ENCODE data around the gene ISM2. TPM values are rescaled to one million over a fixed set of nuclear protein-coding genes. Genes with fewer than 3 reads are reported as not detected.
"Not testable (repeated sequence)": the region's sequence is repeated elsewhere in the genome, so short reads cannot be mapped to it uniquely, and the experiment has no call there.

ISM2 gene
- 0.11 and 0.89 TPM in 2 replicates for total RNA-seq (2014; rRNA removed; shearing (Covaris generic); ENCODE audit: low replicate concordance)

GRCh38 chr14:77498120-77498979, at the start of gene ISM2:
TSS of gene ISM2 (minus strand) at chr14:77498816. CDS start at chr14:77498793, 23 bp downstream.
- no peaks in the 10 kb centered on the region for H3K27me3 ChIP-seq (ENCODE audit: low read length)
- 0 out of 2 replicates have a peak, but pooled peaks cover 3% of the 10 kb centered on the region for H4K20me1 ChIP-seq (ENCODE audit: insufficient read depth, low read depth, low read length)
- peak within 1 kb of the TSS; percentile 81 for H2AFZ ChIP-seq (ENCODE audit: low read length)
- peak within 1 kb of the TSS; percentile 61 for H3K4me3 ChIP-seq (ENCODE audit: low read length)
- no peak within 1 kb of the TSS for H3K27ac ChIP-seq (ENCODE audit: low read length)
- peak within 1 kb of the TSS; percentile 80 for H3K4me2 ChIP-seq (ENCODE audit: low read depth, low read length, poor library complexity, severe bottlenecking)
- H3K36me3 ChIP-seq (ENCODE audit: insufficient read depth, low read length), result no peaks in the 10 kb centered on the region
- no peaks in the 10 kb centered on the region for H3K9me3 ChIP-seq (ENCODE audit: low read length)
- no peaks in the 10 kb centered on the region for H3K79me2 ChIP-seq (ENCODE audit: low read length)
- peaks cover 22% of the 10 kb centered on the region for H3K4me1 ChIP-seq (ENCODE audit: low read length)
- peak; percentile 86 for DNase-seq
- peak within 1 kb of the TSS; percentile 58 for H3K9ac ChIP-seq (ENCODE audit: low read length)
- no peaks in the 10 kb centered on the region for H3K9me2 ChIP-seq (replicated peaks; ENCODE audit: insufficient read depth, low read length)

- Histone ChIP-seq H3K4me2 (ENCODE audit: low read depth, low read length, poor library complexity, severe bottlenecking) (no peak overlapping the region), H3K9me2 (replicated peaks; ENCODE audit: insufficient read depth, low read length) (no peaks in the 10 kb centered on the region), H3K9me3 (ENCODE audit: low read length) (no peaks in the 10 kb centered on the region), H3K27me3 (ENCODE audit: low read length) (no peaks in the 10 kb centered on the region), H2AFZ (ENCODE audit: low read length) (no peak overlapping the region), H3K79me2 (ENCODE audit: low read length) (peaks cover 41% of the 10 kb centered on the region), H3K27ac (ENCODE audit: low read length) (no peak overlapping the region), H4K20me1 (ENCODE audit: insufficient read depth, low read depth, low read length) (no peaks in the 10 kb centered on the region), H3K36me3 (ENCODE audit: insufficient read depth, low read length) (peaks cover 24% of the 10 kb centered on the region; the same call in 1 of the 2 replicates), H3K4me3 (ENCODE audit: low read length) (no peak overlapping the region), H3K4me1 (ENCODE audit: low read length) (peaks cover 27% of the 10 kb centered on the region), H3K9ac (ENCODE audit: low read length) (no peak overlapping the region)
- DNase-seq, result no peak
Measured at GRCh38 chr14:77547512-77548180, 49.0 kb upstream of the ISM2 start.

- H2AFZ ChIP-seq (ENCODE audit: low read length); H3K9me3 ChIP-seq (ENCODE audit: low read length); DNase-seq; H3K27me3 ChIP-seq (ENCODE audit: low read length); H3K27ac ChIP-seq (ENCODE audit: low read length); H3K9ac ChIP-seq (ENCODE audit: low read length); H3K4me2 ChIP-seq (ENCODE audit: low read depth, low read length, poor library complexity, severe bottlenecking); H3K4me3 ChIP-seq (ENCODE audit: low read length); H4K20me1 ChIP-seq (ENCODE audit: insufficient read depth, low read depth, low read length); H3K9me2 ChIP-seq (replicated peaks; ENCODE audit: insufficient read depth, low read length): not testable (repeated sequence)
- Histone ChIP-seq H3K79me2 (ENCODE audit: low read length) (peaks cover 50% of the 10 kb centered on the region), H3K4me1 (ENCODE audit: low read length) (peaks cover 36% of the 10 kb centered on the region), H3K36me3 (ENCODE audit: insufficient read depth, low read length) (peaks cover 26% of the 10 kb centered on the region; the same call in 1 of the 2 replicates)
Measured at GRCh38 chr14:77545171-77545570, 46.6 kb upstream of the ISM2 start.

- Histone ChIP-seq H3K9ac (ENCODE audit: low read length) (no peak overlapping the region), H3K79me2 (ENCODE audit: low read length) (peaks cover 44% of the 10 kb centered on the region)
Measured at GRCh38 chr14:77544571-77544970, 46.0 kb upstream of the ISM2 start.

GRCh38 chr14:77543637-77544334, 45.2 kb upstream of the ISM2 start:
- Histone ChIP-seq H3K4me1 (ENCODE audit: low read length) (peaks cover 33% of the 10 kb centered on the region), H3K27ac (ENCODE audit: low read length) (no peak overlapping the region), H2AFZ (ENCODE audit: low read length) (no peak overlapping the region), H3K27me3 (ENCODE audit: low read length) (no peaks in the 10 kb centered on the region), H3K9me3 (ENCODE audit: low read length) (no peaks in the 10 kb centered on the region), H3K9ac (ENCODE audit: low read length) (no peak overlapping the region), H3K4me3 (ENCODE audit: low read length) (no peak overlapping the region), H3K9me2 (replicated peaks; ENCODE audit: insufficient read depth, low read length) (no peaks in the 10 kb centered on the region), H3K79me2 (ENCODE audit: low read length) (peaks cover 37% of the 10 kb centered on the region), H3K4me2 (ENCODE audit: low read depth, low read length, poor library complexity, severe bottlenecking) (no peak overlapping the region), H4K20me1 (ENCODE audit: insufficient read depth, low read depth, low read length) (no peaks in the 10 kb centered on the region), H3K36me3 (ENCODE audit: insufficient read depth, low read length) (peaks cover 13% of the 10 kb centered on the region; the same call in 1 of the 2 replicates)
- DNase-seq, result no peak

More at GRCh38 chr14:77544571-77544970, 46.0 kb upstream of the ISM2 start:
- Histone ChIP-seq H4K20me1 (ENCODE audit: insufficient read depth, low read depth, low read length) (no peaks in the 10 kb centered on the region), H3K27ac (ENCODE audit: low read length) (no peak overlapping the region), H3K27me3 (ENCODE audit: low read length) (no peaks in the 10 kb centered on the region), H3K4me3 (ENCODE audit: low read length) (no peak overlapping the region), H3K9me2 (replicated peaks; ENCODE audit: insufficient read depth, low read length) (no peaks in the 10 kb centered on the region), H2AFZ (ENCODE audit: low read length) (no peak overlapping the region), H3K4me1 (ENCODE audit: low read length) (peaks cover 36% of the 10 kb centered on the region), H3K9me3 (ENCODE audit: low read length) (no peaks in the 10 kb centered on the region), H3K36me3 (ENCODE audit: insufficient read depth, low read length) (peaks cover 20% of the 10 kb centered on the region; the same call in 1 of the 2 replicates), H3K4me2 (ENCODE audit: low read depth, low read length, poor library complexity, severe bottlenecking) (no peak overlapping the region)
- no peak for DNase-seq

- no peaks in the 10 kb centered on the region for H3K9me3 ChIP-seq (ENCODE audit: low read length)
- no peak overlapping the region for H3K4me3 ChIP-seq (ENCODE audit: low read length)
- H3K79me2 ChIP-seq (ENCODE audit: low read length), result peaks cover 35% of the 10 kb centered on the region
- no peaks in the 10 kb centered on the region for H4K20me1 ChIP-seq (ENCODE audit: insufficient read depth, low read depth, low read length)
- H3K27ac ChIP-seq (ENCODE audit: low read length), result peak overlapping the region; percentile 39; the same call in 1 of the 2 replicates
- no peak overlapping the region for H3K9ac ChIP-seq (ENCODE audit: low read length)
- H3K4me2 ChIP-seq (ENCODE audit: low read depth, low read length, poor library complexity, severe bottlenecking), result peak overlapping the region; percentile 2
- no peaks in the 10 kb centered on the region for H3K27me3 ChIP-seq (ENCODE audit: low read length)
- no peaks in the 10 kb centered on the region for H3K9me2 ChIP-seq (replicated peaks; ENCODE audit: insufficient read depth, low read length)
- no peak for DNase-seq
- H3K4me1 ChIP-seq (ENCODE audit: low read length), result peaks cover 27% of the 10 kb centered on the region
- H2AFZ ChIP-seq (ENCODE audit: low read length), result no peak overlapping the region
- H3K36me3 ChIP-seq (ENCODE audit: insufficient read depth, low read length), result peaks cover 8% of the 10 kb centered on the region; the same call in 1 of the 2 replicates
Measured at GRCh38 chr14:77543240-77543551, 44.6 kb upstream of the ISM2 start.

- Histone ChIP-seq H3K27ac (ENCODE audit: low read length) (peak overlapping the region; percentile 39), H3K27me3 (ENCODE audit: low read length) (no peaks in the 10 kb centered on the region), H2AFZ (ENCODE audit: low read length) (no peak overlapping the region)
Measured at GRCh38 chr14:77542421-77543239, 44.0 kb upstream of the ISM2 start.

More at GRCh38 chr14:77542421-77543239, 44.0 kb upstream of the ISM2 start:
- Histone ChIP-seq H3K36me3 (ENCODE audit: insufficient read depth, low read length) (peaks cover 9% of the 10 kb centered on the region; the same call in 1 of the 2 replicates), H3K4me3 (ENCODE audit: low read length) (no peak overlapping the region), H3K4me1 (ENCODE audit: low read length) (peaks cover 23% of the 10 kb centered on the region), H4K20me1 (ENCODE audit: insufficient read depth, low read depth, low read length) (no peaks in the 10 kb centered on the region), H3K9ac (ENCODE audit: low read length) (peak overlapping the region; percentile 20), H3K79me2 (ENCODE audit: low read length) (peaks cover 38% of the 10 kb centered on the region), H3K4me2 (ENCODE audit: low read depth, low read length, poor library complexity, severe bottlenecking) (peak overlapping the region; percentile 2), H3K9me3 (ENCODE audit: low read length) (no peaks in the 10 kb centered on the region), H3K9me2 (replicated peaks; ENCODE audit: insufficient read depth, low read length) (no peaks in the 10 kb centered on the region)
- no peak for DNase-seq

All from Karpas-422 (cell line).